Endodermal cell (in vitro differentiated cells): ENCODE results near the gene ASTN1. TPM values are rescaled to one million over a fixed set of nuclear protein-coding genes. Genes with fewer than 3 reads are reported as not detected.

Experiments used
- DNase-seq: peaks from one replicate; pipeline ENCODE4 v3.0.0-alpha.2; 2017
- H3K27ac ChIP-seq: 2 replicates; pipeline ENCODE4 v1.5.1; 2013; ENCODE audit warnings: mild to moderate bottlenecking, low read depth, low read length, moderate library complexity
- H3K27me3 ChIP-seq: 2 replicates; pipeline ENCODE4 v1.6.1; 2013; ENCODE audit warnings: mild to moderate bottlenecking, low read length, moderate library complexity; ENCODE audit not compliant: insufficient read depth, control insufficient read depth, poor library complexity, severe bottlenecking
- H3K36me3 ChIP-seq: 2 replicates; pipeline ENCODE4 v1.7.0; 2013; ENCODE audit warnings: mild to moderate bottlenecking, low read length, moderate library complexity; ENCODE audit not compliant: control insufficient read depth, insufficient read depth
- H3K4me1 ChIP-seq: one replicate; pipeline ENCODE4 v1.7.0; 2013; ENCODE audit warnings: low read length; ENCODE audit not compliant: control insufficient read depth, insufficient read depth
- H3K4me3 ChIP-seq: 2 replicates; pipeline ENCODE4 v1.5.1; 2013; ENCODE audit warnings: mild to moderate bottlenecking, low read length, moderate library complexity
- H3K9ac ChIP-seq: 2 replicates; pipeline ENCODE4 v1.6.1; 2013; ENCODE audit warnings: mild to moderate bottlenecking, low read length, moderate library complexity; ENCODE audit not compliant: poor library complexity, severe bottlenecking; ENCODE audit errors: extremely low read depth
- H3K9me3 ChIP-seq: 2 replicates; pipeline ENCODE4 v1.6.1; 2013; ENCODE audit warnings: mild to moderate bottlenecking, low read length, moderate library complexity; ENCODE audit not compliant: control insufficient read depth
- H3K27ac Mint-ChIP-seq: 2 replicates; pipeline ENCODE4 v1.8.0; 2020; ENCODE audit warnings: mixed read lengths
- H3K27me3 Mint-ChIP-seq: 2 replicates; pipeline ENCODE4 v1.8.0; 2021; ENCODE audit warnings: mild to moderate bottlenecking, mixed read lengths; ENCODE audit not compliant: insufficient read depth
- H3K36me3 Mint-ChIP-seq: 2 replicates; pipeline ENCODE4 v1.8.0; 2020; ENCODE audit warnings: low read depth, mixed read lengths
- H3K4me1 Mint-ChIP-seq: 2 replicates; pipeline ENCODE4 v1.8.0; 2020; ENCODE audit warnings: mixed read lengths
- H3K4me3 Mint-ChIP-seq: 2 replicates; pipeline ENCODE4 v1.8.0; 2020; ENCODE audit warnings: mild to moderate bottlenecking, moderate library complexity, mixed read lengths
- H3K9me3 Mint-ChIP-seq: 2 replicates; pipeline ENCODE4 v1.8.0; 2020; ENCODE audit warnings: mild to moderate bottlenecking, mixed read lengths
- WGBS, 2 experiments: methylation state at CpG; one replicate each; pipeline versions ENCODE4 v1.1.5 to v1.1.7; 2013; ENCODE audit warnings: missing lambda C conversion rate in 2 of 2, mixed read lengths in 1 of 2; ENCODE audit not compliant: insufficient coverage in 1 of 2, insufficient read length in 1 of 2; 5-methylcytosine and 5-hydroxymethylcytosine counted together
- total RNA-seq, 2 donors: library from RNA; stranded (reverse); fragmentation: NEBNext Ultra II Directional in 1 of 2; extraction: Animal tissue kit (Norgen Biotek cat#: 25700) in 1 of 2; gene quantifications; 2 replicates in 1 of 2; 3 replicates in 1 of 2; pipeline ENCODE4 v1.2.1, GENCODE V29; 2021
- TF ChIP-seq, protein P1 (sequence below): fragments of 200-600 bp; sonication (generic); conservative IDR thresholded peaks from 2 replicates; pipeline ENCODE4 v1.5.0; 2021; ENCODE audit warnings: antibody characterized with exemption, mild to moderate bottlenecking

ASTN1 gene
- total RNA-seq, 2 donors from 2014 or later, result 0.31 to 0.70 TPM

DNA sequence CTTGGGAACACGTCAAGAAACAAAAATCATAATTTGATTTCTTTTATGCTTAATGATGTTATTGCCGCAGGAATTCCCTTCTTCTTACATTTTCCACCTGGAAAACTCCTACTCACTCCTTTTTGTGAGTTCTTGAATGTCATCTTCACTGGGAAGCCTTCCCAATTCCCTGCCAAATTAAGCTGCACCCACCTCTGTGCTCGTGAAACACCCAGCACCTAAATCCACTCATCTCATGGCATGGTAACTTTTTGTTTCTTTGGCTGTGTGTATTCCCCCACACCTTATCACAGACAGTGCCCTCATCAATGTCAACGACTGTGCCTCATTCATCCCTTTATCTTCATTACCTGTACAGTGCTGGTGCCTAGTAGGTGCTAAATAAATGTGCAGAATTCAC is 45.6 kb downstream of the ASTN1 start:
- TF ChIP-seq, protein P1, sequence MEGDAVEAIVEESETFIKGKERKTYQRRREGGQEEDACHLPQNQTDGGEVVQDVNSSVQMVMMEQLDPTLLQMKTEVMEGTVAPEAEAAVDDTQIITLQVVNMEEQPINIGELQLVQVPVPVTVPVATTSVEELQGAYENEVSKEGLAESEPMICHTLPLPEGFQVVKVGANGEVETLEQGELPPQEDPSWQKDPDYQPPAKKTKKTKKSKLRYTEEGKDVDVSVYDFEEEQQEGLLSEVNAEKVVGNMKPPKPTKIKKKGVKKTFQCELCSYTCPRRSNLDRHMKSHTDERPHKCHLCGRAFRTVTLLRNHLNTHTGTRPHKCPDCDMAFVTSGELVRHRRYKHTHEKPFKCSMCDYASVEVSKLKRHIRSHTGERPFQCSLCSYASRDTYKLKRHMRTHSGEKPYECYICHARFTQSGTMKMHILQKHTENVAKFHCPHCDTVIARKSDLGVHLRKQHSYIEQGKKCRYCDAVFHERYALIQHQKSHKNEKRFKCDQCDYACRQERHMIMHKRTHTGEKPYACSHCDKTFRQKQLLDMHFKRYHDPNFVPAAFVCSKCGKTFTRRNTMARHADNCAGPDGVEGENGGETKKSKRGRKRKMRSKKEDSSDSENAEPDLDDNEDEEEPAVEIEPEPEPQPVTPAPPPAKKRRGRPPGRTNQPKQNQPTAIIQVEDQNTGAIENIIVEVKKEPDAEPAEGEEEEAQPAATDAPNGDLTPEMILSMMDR, result no peak
- Mint-ChIP-seq H3K4me1 (no peaks in the 10 kb centered on the region), H3K27ac (no peak overlapping the region), H3K27me3 (peaks cover 43% of the 10 kb centered on the region), H3K36me3 (no peaks in the 10 kb centered on the region), H3K9me3 (no peaks in the 10 kb centered on the region), H3K4me3 (no peak overlapping the region)
- Histone ChIP-seq H3K9me3 (no peaks in the 10 kb centered on the region), H3K4me3 (no peak overlapping the region), H3K27ac (no peak overlapping the region), H3K27me3 (peaks cover 42% of the 10 kb centered on the region), H3K9ac (no peak overlapping the region), H3K36me3 (no peaks in the 10 kb centered on the region), H3K4me1 (no peaks in the 10 kb centered on the region)
- 80 to 94% methylated on average over 2 to 4 of the region's 4 CpGs for WGBS, 2 experiments
- DNase-seq, result no peak

DNA sequence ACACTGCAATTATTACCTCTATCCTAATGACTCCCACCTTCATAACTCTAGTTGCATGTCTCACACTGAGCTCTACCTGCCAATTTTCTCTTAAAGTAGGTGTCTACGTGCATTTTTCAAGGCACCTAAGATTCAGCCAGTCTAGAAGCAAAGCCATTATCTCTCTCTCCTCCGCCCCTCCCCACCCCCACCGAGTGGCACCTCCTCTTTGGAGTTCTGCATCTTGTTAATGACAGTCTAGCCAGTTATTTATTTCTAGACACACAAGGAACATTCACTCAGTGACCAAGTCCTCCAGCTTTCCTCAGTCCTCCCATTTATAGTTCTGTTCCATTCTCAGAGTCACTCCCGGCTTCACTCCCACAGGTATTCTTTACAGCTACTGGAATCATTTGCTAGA is 47.6 kb downstream of the ASTN1 start:
- H3K27me3 ChIP-seq, result peaks cover 46% of the 10 kb centered on the region
- H3K36me3 ChIP-seq, result no peaks in the 10 kb centered on the region
- no peak overlapping the region for H3K4me3 ChIP-seq
- H3K9ac ChIP-seq, result no peak overlapping the region
- Mint-ChIP-seq H3K9me3 (no peaks in the 10 kb centered on the region), H3K4me1 (peaks cover 6% of the 10 kb centered on the region), H3K36me3 (no peaks in the 10 kb centered on the region), H3K4me3 (no peak overlapping the region), H3K27me3 (peaks cover 47% of the 10 kb centered on the region), H3K27ac (no peak overlapping the region)
- H3K27ac ChIP-seq, result no peak overlapping the region
- no peaks in the 10 kb centered on the region for H3K4me1 ChIP-seq
- WGBS, 2 experiments, result 67 to 89% methylated on average over 3 to 4 of the region's 4 CpGs
- DNase-seq, result no peak
- TF ChIP-seq, protein P1, result no peak
- no peaks in the 10 kb centered on the region for H3K9me3 ChIP-seq

DNA sequence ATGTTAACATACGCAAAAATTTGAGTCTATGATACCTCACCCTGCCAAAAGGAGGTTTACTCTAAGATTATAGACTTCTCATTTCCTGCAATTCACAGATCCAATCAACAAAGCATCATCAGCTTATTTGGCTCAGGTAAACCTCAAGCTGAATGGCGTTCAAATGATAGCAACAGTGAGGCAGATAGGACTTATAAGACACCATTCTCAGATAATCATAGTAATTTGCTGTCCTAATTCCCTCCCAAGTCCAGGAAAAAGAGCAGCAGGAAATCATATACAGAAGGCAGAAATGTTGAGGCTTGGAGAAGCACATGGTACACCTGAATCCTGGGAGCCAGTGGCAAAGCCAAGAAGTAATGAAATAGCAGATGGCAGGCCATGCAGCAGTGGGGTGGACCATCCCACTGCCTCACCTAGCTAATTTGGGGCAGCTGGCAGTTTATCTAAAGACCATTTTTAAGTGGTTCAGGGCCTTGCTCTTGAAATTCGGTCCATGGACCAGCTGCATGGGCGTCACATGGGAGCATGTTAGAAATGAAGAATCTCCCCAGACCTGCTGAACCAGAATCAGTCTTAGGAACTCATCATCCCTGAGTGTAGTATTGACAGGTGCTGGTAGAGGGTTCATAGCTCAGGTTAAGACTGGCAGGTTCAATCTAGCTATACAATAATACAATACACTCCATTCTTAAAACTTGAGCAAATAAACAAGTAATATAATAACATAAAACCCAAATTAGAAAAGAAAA is 57.7 kb downstream of the ASTN1 start:
- H3K9me3 Mint-ChIP-seq, result no peaks in the 10 kb centered on the region
- H3K27ac Mint-ChIP-seq, result no peak overlapping the region
- H3K36me3 ChIP-seq, result no peaks in the 10 kb centered on the region
- H3K4me1 ChIP-seq, result peaks cover 7% of the 10 kb centered on the region
- no peak overlapping the region for H3K9ac ChIP-seq
- TF ChIP-seq, protein P1, result no peak
- no peak overlapping the region for H3K4me3 Mint-ChIP-seq
- no peak overlapping the region for H3K27ac ChIP-seq
- H3K27me3 ChIP-seq, result peaks cover 54% of the 10 kb centered on the region
- peaks cover 23% of the 10 kb centered on the region for H3K4me1 Mint-ChIP-seq
- H3K27me3 Mint-ChIP-seq, result peaks cover 51% of the 10 kb centered on the region
- H3K9me3 ChIP-seq, result no peaks in the 10 kb centered on the region
- WGBS, 2 experiments, result 90 to 100% methylated on average over 2 to 4 of the region's 4 CpGs
- DNase-seq, result no peak
- H3K36me3 Mint-ChIP-seq, result no peaks in the 10 kb centered on the region
- no peak overlapping the region for H3K4me3 ChIP-seq
